Stimulated activated CD4-positive, alpha-beta T cell treated with anti-CD3 and anti-CD28 coated beads, TNF-alpha, amount 100 ng/mL, for 48 hours (primary cell): ENCODE data around the gene TM7SF3.

Experiments used
- DNase-seq, 3 donors: peaks; one replicate each; pipeline ENCODE4 v3.0.0-alpha.2; 2020; ENCODE audit warnings: low read depth in 3 of 3

Gene TM7SF3

DNA sequence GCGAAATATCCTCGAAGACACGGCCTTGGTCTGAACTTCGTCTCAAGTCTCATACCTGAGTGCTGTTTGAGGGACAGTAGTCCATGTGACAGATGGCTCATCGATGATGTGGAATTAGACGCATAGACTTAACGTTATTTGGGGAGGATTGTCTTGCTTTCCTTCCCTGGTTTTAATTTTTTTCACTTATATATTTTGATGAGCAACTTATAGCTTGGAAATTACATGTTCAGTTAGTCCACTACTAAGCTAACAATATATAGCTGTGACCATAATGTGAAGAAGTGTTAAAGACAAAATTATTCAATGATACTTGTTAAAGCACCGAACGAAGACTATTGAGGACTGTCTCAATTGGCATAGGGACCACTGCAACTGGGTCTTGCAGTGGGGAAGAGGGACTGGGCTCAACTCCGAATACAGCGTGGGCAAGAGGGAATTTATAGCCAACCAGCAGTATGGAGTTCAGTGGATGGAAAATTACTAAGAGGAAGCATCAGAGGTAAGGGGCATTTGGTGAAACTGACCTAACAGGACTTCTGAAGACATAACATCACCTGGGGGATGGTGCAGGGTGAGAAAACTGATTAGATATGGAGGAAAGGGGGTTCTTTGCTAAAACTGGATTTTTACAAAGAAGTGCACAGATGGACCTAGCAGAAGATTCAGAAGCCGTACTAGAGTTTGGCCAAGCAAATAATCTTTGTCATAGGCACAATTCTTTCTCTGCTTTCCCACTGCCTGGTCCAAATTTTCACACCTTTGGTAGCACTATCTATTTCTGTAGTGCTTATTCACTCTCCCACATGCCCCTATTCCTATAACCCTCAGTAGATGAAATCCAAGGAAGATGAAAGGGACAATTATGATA lies 910 bp upstream of the TM7SF3 start:
- DNase-seq: peak in 1 of 3 donors; percentile 12

- DNase-seq: peak in 1 of 3 donors; percentile 24
Observed at GRCh38 chr12:27013611-27014084, 536 bp downstream of the TM7SF3 start.

DNA sequence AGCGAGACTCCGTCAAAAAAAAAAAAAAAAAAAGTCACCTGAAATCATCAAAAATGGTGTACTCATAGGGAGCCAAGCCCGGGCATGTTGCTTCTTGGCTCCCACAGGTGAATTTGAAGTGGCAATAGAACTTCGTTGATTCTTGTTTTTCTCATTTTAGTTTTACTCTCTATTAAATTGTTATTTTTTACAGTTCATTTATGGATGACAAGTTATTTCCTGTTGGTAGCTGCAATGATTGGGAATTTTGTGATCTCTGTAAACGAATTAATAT lies 1.3 kb downstream of the TM7SF3 start:
- no peak for DNase-seq

- no peak for DNase-seq
Observed at GRCh38 chr12:27012239-27012981, 1.8 kb downstream of the TM7SF3 start.

DNA sequence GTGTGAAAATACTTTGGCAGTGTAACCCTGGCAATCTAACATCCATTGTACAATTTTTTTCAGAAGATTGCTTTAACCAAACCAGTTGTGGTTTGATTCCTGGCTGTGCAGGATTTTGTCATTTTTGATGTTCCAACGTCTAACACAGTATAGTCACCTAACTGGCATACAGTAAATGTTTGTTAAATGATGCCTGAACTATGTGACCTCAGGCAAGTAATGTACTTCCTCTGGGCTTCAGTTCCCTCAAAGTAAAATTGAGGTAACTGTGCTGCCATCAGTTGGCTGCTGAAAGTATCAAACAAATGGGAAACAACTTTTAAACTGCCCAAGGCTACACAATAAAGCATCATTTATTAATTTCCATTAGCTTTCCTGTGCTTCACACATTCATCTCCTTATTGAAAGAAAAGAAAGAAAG lies 4.3 kb downstream of the TM7SF3 start:
- no peak for DNase-seq

- no peak for DNase-seq
Observed at GRCh38 chr12:27008081-27008480, 6.1 kb downstream of the TM7SF3 start.

GRCh38 chr12:27006797-27007467 lies 7.3 kb downstream of the TM7SF3 start:
- no peak for DNase-seq

DNA sequence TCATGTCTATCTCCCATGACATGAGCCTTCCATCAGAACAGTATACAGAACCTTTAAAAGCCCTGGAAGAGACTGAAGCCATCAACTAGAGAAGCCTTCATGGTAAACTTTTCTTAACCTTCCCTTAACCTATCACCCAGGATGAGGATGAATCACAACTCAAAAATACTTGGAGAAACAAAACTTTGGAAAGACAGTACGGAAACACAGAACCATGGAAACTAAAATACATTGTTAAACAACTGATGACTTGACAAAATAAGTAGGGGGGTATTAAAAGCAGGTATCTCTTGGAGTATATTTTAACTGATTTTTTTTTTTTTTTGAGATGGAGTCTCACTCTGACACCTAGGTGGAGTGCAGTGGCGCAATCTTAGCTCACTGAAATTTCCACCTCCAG lies 8.7 kb downstream of the TM7SF3 start:
- DNase-seq: no peak

- DNase-seq: no peak
Observed at GRCh38 chr12:27003421-27004381, 10.5 kb downstream of the TM7SF3 start.

- no peak for DNase-seq
Observed at GRCh38 chr12:27002141-27002540, 12.0 kb downstream of the TM7SF3 start.

GRCh38 chr12:27001663-27002062 lies 12.5 kb downstream of the TM7SF3 start:
- DNase-seq: no peak

DNA sequence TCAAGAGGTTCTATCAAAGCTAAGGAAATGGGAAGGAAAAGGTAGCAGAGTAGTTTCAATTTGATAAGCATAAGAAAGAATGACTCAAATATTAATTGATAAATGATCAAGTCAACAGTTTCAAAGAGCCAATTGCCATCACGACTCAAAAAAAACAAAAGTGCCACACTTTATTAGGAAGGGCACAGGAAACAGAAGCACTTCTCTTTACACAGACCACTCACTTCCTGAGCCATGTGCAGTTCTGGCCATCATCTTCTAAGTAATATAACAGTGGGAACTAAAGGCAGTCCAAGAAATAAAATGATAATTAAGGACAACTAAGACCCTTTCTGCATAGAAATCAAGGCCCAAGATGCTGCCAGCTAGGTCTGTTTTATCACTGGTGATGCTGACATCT lies 13.2 kb downstream of the TM7SF3 start:
- DNase-seq: no peak

GRCh38 chr12:26997003-26997402 lies 17.2 kb downstream of the TM7SF3 start:
- no peak for DNase-seq

DNA sequence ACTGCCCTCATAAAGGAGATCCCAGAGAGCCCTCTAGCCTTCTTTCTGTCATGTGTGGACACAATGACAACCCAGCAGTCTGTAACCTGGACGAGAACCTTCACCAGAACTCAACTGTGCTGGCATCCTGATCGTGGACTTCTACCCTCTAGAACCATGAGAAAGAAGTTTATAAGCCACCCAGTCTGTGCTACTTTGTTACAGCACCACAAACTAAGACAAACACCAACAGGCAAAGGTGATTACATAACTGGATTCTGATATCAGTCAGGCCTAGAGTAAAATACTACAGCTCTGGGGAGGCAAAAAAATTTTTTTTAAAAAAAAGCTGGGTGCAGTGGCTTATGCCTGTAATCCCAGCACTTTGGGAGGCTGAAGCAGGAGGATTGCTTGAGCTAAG lies 18.5 kb downstream of the TM7SF3 start:
- no peak for DNase-seq

DNA sequence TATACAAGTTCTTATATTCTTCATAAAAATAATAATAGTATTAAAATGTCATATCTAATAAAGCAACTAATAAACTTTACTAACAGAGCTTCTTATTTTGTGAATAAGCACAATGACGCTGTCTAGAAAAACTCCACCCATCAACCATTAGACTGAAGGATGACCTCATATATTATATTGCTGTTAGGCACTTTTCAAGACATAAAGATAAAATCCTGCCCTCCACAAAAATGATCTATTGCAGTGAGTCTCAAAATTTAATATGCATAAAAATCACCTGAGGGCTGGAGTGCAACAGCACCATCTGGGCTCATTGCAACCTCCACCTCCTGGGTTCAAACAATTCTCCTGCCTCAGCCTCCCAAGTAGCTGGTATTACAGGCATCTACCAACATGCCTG lies 20.1 kb downstream of the TM7SF3 start:
- DNase-seq: no peak

DNA sequence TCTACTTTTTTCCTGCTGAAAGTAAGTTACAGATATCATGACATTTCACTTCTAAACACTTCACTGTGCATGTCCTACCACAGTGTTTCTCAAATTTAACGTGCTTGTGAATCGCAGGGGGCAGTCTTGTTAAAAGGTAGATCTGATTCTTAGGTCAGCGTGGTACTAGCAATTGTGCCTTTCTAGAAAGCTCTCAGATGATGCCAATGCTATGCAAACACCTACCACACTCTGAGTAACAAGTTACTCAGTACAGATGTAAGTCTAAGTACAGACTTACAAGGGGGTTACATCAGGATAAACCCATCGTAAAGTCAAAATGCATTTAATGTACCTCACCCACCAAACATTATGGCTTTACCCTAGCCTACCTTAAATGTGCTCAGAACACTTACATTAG lies 22.4 kb downstream of the TM7SF3 start:
- no peak for DNase-seq

DNA sequence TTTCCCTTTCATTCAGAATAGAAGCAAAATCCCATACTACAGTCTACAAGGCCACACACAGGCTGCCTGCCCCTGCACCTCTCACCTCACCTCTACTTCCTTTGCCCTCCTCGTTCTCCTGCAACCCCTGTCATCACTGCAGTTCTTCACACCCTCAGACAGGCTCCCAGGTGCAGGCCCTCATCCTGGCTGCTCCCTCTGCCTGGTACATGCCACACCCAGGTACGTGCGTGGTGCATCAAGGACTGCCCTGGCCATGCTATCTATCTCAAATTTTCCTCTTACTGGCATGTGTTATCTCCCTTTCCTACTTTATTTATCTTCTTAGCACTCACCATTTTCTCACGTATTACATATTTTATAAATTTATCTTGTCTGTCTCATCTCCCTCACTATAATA lies 24.3 kb downstream of the TM7SF3 start:
- DNase-seq: no peak

- DNase-seq: no peak
Observed at GRCh38 chr12:26988703-26989102, 25.5 kb downstream of the TM7SF3 start.

DNA sequence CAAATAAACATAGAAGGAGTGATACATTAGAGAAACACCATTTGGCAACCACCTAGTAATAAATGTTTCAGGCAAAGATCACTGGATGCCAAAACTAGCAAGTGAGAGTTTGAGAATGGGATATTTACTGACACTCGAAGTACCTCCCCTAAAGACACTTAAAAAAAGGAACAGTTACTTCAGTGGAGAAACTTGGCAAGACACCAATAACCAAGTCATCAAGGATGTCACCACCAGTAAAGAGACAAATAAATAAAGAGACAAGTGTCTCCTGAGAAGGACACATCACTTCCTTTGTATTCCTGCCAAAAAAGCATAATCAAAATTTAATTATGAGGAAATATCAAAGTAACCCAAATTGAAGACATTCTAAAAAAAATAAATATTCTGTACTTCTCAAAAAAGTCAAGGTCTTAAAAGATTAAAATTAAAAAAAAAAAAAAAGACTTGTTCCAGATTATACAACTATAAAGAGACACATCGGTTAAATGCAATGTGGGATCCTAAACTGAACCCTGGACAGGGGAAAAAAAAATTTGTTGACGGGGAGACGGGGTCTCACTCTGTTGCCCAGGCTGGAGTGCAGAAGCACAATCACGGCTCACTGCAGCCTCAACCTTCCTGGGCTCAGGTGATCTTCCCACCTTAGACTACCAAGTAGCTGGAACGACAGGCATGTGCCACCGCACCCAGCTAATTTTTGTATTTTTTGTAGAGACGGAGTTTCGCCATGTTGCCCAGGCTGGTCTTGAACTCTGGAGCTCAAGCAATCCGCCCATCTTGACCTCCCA lies 26.4 kb downstream of the TM7SF3 start:
- DNase-seq: no peak

GRCh38 chr12:26982866-26983265 lies 31.3 kb downstream of the TM7SF3 start:
- no peak for DNase-seq

GRCh38 chr12:26979733-26980132 lies 34.5 kb downstream of the TM7SF3 start:
- no peak for DNase-seq
